Karpas-422 (cell line): Measurements from ENCODE around the gene THSD7B. TPM values are rescaled to one million over a fixed set of nuclear protein-coding genes. Genes with fewer than 3 reads are reported as not detected.
"Not testable (repeated sequence)": the region's sequence is repeated elsewhere in the genome, so short reads cannot be mapped to it uniquely, and the experiment has no call there.

Experiments
- DNase-seq: peaks from one replicate; pipeline ENCODE4 v3.0.0-alpha.2; 2015
- H2AFZ ChIP-seq: fragments of 200-600 bp; sonication (generic); 2 replicates; pipeline ENCODE4 v1.6.1; 2014; ENCODE audit warnings: antibody characterized with exemption, low read length, mixed read lengths
- H3K27ac ChIP-seq: fragments of 200-600 bp; sonication (generic); 2 replicates; pipeline ENCODE4 v1.5.1; 2014; ENCODE audit warnings: mild to moderate bottlenecking, low read length, moderate library complexity
- H3K27me3 ChIP-seq: fragments of 200-600 bp; sonication (generic); 2 replicates; pipeline ENCODE4 v1.6.1; 2014; ENCODE audit warnings: low read length, mixed read lengths
- H3K36me3 ChIP-seq: fragments of 200-600 bp; sonication (generic); 2 replicates; pipeline ENCODE4 v1.6.1; 2014; ENCODE audit warnings: low read length, mixed read lengths; ENCODE audit not compliant: insufficient read depth
- H3K4me1 ChIP-seq: fragments of 200-600 bp; sonication (generic); 2 replicates; pipeline ENCODE4 v1.6.1; 2014; ENCODE audit warnings: mild to moderate bottlenecking, low read length, mixed read lengths
- H3K4me2 ChIP-seq: fragments of 200-600 bp; sonication (generic); 2 replicates; pipeline ENCODE4 v1.6.1; 2014; ENCODE audit warnings: low read length, low read depth, mild to moderate bottlenecking; ENCODE audit not compliant: poor library complexity, severe bottlenecking
- H3K4me3 ChIP-seq: fragments of 200-600 bp; sonication (generic); 2 replicates; pipeline ENCODE4 v1.5.1; 2014; ENCODE audit warnings: mild to moderate bottlenecking, antibody characterized with exemption, low read length, mixed read lengths
- H3K79me2 ChIP-seq: fragments of 200-600 bp; sonication (generic); 2 replicates; pipeline ENCODE4 v1.6.1; 2014; ENCODE audit warnings: mild to moderate bottlenecking, low read length, mixed read lengths
- H3K9ac ChIP-seq: fragments of 200-600 bp; sonication (generic); 2 replicates; pipeline ENCODE4 v1.6.0; 2014; ENCODE audit warnings: low read length
- H3K9me2 ChIP-seq: fragments of 200-600 bp; sonication (generic), shearing (Covaris generic); replicated peaks from 2 replicates; pipeline ENCODE4 v1.6.0; 2014; ENCODE audit warnings: mild to moderate bottlenecking, low read length, moderate library complexity; ENCODE audit not compliant: insufficient read depth
- H3K9me3 ChIP-seq: fragments of 300-700, 200-600 bp; sonication (generic); 2 replicates; pipeline ENCODE4 v1.6.1; 2014; ENCODE audit warnings: low read length, mixed read lengths
- H4K20me1 ChIP-seq: fragments of 200-600 bp; sonication (generic); 2 replicates; pipeline ENCODE4 v1.6.1; 2014; ENCODE audit warnings: mild to moderate bottlenecking, antibody characterized with exemption, low read length, low read depth; ENCODE audit not compliant: insufficient read depth
- total RNA-seq: library from RNA; depleted of rRNA; stranded (reverse); fragments of >200 nt; shearing (Covaris generic); gene quantifications from 2 replicates; pipeline ENCODE4 v1.2.3, GENCODE V29; 2014; ENCODE audit warnings: low replicate concordance

Gene THSD7B
- total RNA-seq, 1 experiment from 2014 or later = not detected

DNA sequence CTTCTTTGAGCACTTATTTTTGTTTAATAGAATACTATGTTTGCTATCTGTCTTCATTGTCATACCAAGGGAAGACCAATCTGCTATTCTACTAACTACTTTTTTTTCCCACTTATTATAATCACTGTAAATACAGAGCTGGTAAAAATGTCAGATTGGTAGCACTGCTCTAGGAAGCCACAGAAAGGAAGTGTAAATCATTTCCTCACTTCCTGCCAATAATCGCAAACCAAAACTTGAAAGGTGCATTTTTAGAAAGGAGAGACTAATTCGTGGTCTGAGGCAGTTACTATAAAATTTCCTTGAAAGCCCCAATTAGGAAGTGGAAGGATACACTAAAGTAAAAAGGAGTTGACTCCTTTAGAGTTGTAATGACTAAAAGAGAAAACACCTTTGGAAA is 13.9 kb upstream of the THSD7B start:
- H3K79me2 ChIP-seq = no peaks in the 10 kb centered on the region
- H3K27ac ChIP-seq = no peak overlapping the region
- H3K4me3 ChIP-seq = no peak overlapping the region
- H3K4me2 ChIP-seq = no peak overlapping the region
- H3K4me1 ChIP-seq = no peaks in the 10 kb centered on the region
- no peaks in the 10 kb centered on the region for H3K36me3 ChIP-seq
- H3K9me3 ChIP-seq = no peaks in the 10 kb centered on the region
- no peaks in the 10 kb centered on the region for H3K9me2 ChIP-seq
- H4K20me1 ChIP-seq = no peaks in the 10 kb centered on the region
- H3K9ac ChIP-seq = no peak overlapping the region
- DNase-seq = no peak
- H2AFZ ChIP-seq = no peak overlapping the region
- no peaks in the 10 kb centered on the region for H3K27me3 ChIP-seq

DNA sequence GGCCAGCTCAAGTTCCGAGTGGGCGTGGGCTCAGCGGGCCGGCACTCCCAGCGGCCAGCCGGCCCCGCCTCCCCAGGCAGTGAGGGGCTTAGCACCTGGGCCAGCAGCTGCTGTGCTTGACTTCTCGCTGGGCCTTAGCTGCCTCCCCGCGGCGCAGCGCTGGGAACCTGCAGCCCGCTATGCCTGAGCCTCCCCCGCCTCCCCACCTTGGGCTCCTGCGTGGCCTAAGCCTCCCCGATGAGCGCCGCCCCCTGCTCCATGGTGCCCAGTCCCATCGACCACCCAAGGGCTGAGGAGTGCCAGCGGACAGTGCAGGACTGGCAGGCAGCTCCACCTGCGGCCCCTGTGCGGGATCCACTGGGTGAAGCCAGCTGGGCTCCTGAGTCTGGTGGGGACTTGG is 6.8 kb upstream of the THSD7B start:
- not testable (repeated sequence) for H3K27me3 ChIP-seq, H3K9ac ChIP-seq, H3K4me1 ChIP-seq, H3K9me2 ChIP-seq, H3K79me2 ChIP-seq, H3K27ac ChIP-seq, H4K20me1 ChIP-seq, H2AFZ ChIP-seq, H3K4me3 ChIP-seq, H3K4me2 ChIP-seq, H3K9me3 ChIP-seq, DNase-seq, H3K36me3 ChIP-seq

DNA sequence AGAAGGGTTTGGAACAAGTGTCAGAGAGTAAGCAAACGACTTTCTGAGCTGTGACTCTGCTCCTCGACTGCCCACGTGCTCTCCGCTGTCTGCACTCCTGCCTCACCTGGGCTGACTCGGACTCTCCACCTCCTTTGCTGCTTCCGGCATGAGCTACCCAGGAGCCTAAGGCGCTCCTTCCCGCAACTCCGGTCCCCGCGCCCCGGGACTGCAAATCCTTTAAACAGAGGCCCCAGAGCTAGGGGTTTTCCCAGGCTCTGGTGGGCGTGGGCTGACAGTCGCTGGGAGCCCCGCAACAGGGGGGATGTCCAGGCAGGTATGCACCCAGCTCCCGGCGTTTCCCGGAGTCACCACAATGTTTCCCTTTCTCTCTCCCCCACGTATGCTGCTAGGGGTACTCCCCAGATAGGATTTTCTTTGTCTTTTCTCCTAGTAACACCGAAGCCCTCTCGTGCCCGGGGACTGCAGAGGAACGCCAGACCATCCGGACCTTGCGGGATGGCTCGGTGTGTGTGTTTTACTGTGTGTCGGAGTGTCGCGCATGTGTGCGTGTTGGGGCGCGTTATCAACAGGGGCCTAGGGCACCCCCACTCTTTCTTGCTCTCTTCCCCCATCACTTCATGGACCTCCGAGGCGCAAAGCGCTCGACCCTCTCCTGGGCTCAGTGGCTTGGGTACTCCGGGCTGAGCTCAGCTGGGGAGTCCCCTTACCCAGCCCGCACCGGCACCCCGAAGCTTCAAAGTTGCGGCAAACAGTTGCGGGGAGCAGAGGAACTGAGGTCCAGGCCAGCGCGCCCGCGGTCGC is 691 bp upstream of the THSD7B start:
- Histone ChIP-seq H3K79me2 (no peaks in the 10 kb centered on the region), H3K9me2 (0 out of 2 replicates have a peak, but pooled peaks cover 2% of the 10 kb centered on the region), H3K9me3 (no peaks in the 10 kb centered on the region; the same call in 1 of the 2 replicates), H3K4me1 (no peaks in the 10 kb centered on the region), H2AFZ (no peak overlapping the region), H3K27me3 (no peaks in the 10 kb centered on the region), H3K27ac (no peak overlapping the region), H4K20me1 (no peaks in the 10 kb centered on the region), H3K36me3 (no peaks in the 10 kb centered on the region), H3K4me2 (no peak overlapping the region), H3K9ac (no peak overlapping the region), H3K4me3 (no peak overlapping the region)
- DNase-seq = no peak

DNA sequence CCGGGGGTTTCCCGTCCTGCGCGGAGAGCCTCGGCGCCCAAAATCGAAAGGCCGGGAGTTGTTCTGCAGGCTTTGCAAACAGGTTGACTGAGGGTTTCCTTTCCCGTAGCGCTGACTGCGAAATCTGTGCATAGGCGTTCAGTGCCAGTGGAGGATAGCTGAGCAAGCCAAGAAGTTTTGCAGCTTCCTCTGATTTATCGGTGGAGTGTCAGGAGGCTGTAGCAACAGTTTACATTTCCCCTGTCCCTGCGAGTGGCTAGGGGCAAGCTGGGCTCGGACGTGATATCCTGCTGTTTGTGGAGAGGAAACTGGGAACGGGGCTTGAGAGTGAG is 694 bp downstream of the THSD7B start:
- Histone ChIP-seq H3K79me2 (no peaks in the 10 kb centered on the region), H3K4me1 (no peaks in the 10 kb centered on the region), H4K20me1 (no peaks in the 10 kb centered on the region), H3K9me2 (no peaks in the 10 kb centered on the region), H3K27me3 (no peaks in the 10 kb centered on the region), H3K4me3 (no peak overlapping the region), H2AFZ (no peak overlapping the region), H3K27ac (no peak overlapping the region), H3K9ac (no peak overlapping the region), H3K9me3 (no peaks in the 10 kb centered on the region), H3K4me2 (no peak overlapping the region), H3K36me3 (no peaks in the 10 kb centered on the region)
- no peak for DNase-seq

DNA sequence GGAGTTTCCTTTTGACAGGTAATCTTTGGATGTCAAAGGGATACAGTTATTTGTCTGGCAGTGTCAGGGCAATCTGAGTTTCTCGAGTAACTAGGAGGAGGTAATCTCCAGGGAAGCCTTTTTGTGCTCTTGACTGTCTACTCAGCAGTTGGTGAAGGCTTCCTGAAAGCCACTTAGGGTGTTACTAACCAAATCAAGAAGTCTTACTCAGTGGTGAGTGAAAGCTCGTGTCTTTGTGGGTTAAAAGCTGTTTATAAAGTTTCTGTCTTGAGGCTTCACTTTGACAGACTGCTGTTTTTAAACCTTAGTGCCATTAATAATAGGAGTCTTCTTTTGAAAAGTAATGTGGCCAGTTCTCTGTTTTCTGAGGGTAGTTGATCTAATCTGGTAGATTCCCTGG is 1.7 kb downstream of the THSD7B start:
- Histone ChIP-seq H3K9ac (no peak overlapping the region), H2AFZ (no peak overlapping the region), H3K27me3 (no peaks in the 10 kb centered on the region), H3K4me1 (no peaks in the 10 kb centered on the region), H3K9me2 (no peaks in the 10 kb centered on the region), H3K4me2 (no peak overlapping the region), H3K4me3 (no peak overlapping the region), H4K20me1 (no peaks in the 10 kb centered on the region), H3K36me3 (no peaks in the 10 kb centered on the region), H3K27ac (no peak overlapping the region), H3K79me2 (no peaks in the 10 kb centered on the region), H3K9me3 (no peaks in the 10 kb centered on the region)
- DNase-seq = no peak

DNA sequence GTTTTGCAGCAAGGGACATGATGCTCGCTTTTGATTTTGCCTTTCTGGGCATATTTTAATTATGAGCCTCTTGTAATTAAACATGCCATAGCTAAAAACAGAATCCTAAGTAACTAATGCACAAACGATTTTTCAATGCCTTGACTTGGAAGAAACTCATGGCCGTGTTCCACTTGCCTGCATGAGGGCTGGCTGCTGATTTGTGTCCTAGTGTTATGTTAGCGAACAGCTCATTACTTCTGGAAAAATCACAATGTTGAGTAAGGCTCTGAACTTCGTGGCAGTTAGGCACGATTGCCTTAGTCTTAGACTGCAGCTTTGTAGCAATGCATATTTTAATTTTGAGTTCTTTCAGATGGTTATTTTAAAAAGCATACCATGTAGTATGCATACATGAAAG is 4.5 kb downstream of the THSD7B start:
- H3K27ac ChIP-seq = no peak overlapping the region
- H3K4me1 ChIP-seq = no peaks in the 10 kb centered on the region
- no peaks in the 10 kb centered on the region for H3K9me2 ChIP-seq
- H3K9me3 ChIP-seq = no peaks in the 10 kb centered on the region
- no peaks in the 10 kb centered on the region for H3K36me3 ChIP-seq
- H3K4me3 ChIP-seq = no peak overlapping the region
- no peak overlapping the region for H3K9ac ChIP-seq
- no peaks in the 10 kb centered on the region for H4K20me1 ChIP-seq
- H3K79me2 ChIP-seq = no peaks in the 10 kb centered on the region
- H3K4me2 ChIP-seq = no peak overlapping the region
- H3K27me3 ChIP-seq = no peaks in the 10 kb centered on the region
- no peak overlapping the region for H2AFZ ChIP-seq
- DNase-seq = no peak

DNA sequence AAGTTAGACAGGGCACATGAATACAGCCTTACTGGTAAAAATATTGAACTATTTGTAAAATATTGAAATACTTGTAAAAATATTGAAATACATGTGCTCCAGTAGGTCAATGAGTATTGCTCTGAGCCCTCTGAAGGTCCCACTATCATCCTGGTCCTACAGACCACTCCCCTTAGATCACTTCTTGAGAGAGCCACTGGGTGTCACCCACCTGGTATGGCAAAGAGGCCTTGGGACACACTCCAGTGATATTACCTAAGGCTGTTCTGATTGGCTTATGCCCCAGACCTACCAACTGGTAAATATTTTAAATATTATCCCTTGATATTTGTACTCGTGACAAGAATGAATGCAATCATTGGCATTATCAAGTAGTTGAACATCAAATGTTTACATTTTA is 5.0 kb downstream of the THSD7B start:
- no peaks in the 10 kb centered on the region for H3K36me3 ChIP-seq
- no peak overlapping the region for H3K9ac ChIP-seq
- no peak overlapping the region for H2AFZ ChIP-seq
- no peaks in the 10 kb centered on the region for H3K9me3 ChIP-seq
- no peaks in the 10 kb centered on the region for H4K20me1 ChIP-seq
- DNase-seq = no peak
- no peaks in the 10 kb centered on the region for H3K4me1 ChIP-seq
- no peaks in the 10 kb centered on the region for H3K79me2 ChIP-seq
- H3K4me3 ChIP-seq = no peak overlapping the region
- H3K9me2 ChIP-seq = no peaks in the 10 kb centered on the region
- H3K27me3 ChIP-seq = no peaks in the 10 kb centered on the region
- H3K27ac ChIP-seq = no peak overlapping the region
- no peak overlapping the region for H3K4me2 ChIP-seq

DNA sequence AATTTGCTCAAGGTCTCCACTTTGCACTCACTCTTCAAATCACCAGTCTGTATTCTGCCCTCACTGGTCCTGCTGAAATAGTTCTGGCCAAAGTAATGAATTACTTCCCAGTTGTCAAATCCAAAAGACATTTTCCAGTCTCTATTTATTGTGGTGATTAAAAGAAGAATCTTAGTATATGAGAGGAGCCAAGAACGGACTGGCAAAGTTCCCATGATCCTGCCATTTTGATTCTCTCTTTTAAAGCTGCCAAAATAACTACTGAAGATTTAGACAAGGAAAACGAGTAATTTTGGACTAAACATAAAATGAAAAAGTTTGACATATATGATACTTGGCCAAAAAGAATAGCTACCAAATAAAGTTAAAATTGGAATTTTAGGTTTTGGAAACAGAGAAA is 12.0 kb downstream of the THSD7B start:
- H3K4me3 ChIP-seq = no peak overlapping the region
- no peak overlapping the region for H2AFZ ChIP-seq
- no peak overlapping the region for H3K27ac ChIP-seq
- no peak overlapping the region for H3K9ac ChIP-seq
- no peaks in the 10 kb centered on the region for H4K20me1 ChIP-seq
- no peaks in the 10 kb centered on the region for H3K27me3 ChIP-seq
- H3K9me2 ChIP-seq = no peaks in the 10 kb centered on the region
- no peaks in the 10 kb centered on the region for H3K36me3 ChIP-seq
- no peaks in the 10 kb centered on the region for H3K9me3 ChIP-seq
- no peaks in the 10 kb centered on the region for H3K79me2 ChIP-seq
- no peak for DNase-seq
- no peaks in the 10 kb centered on the region for H3K4me1 ChIP-seq
- H3K4me2 ChIP-seq = no peak overlapping the region
